ENCODE results near the gene DLG2.

DLG2 gene

GRCh38 chr11:84024266-84024665 lies 1602.9 kb downstream of the DLG2 start:
- DNase-seq: no peak

GRCh38 chr11:84022695-84023094 lies 1604.4 kb downstream of the DLG2 start:
- DNase-seq: no peak

GRCh38 chr11:84022201-84022600 lies 1604.9 kb downstream of the DLG2 start:
- DNase-seq: no peak

- DNase-seq: no peak
These were observed 1605.9 kb downstream of the DLG2 start for GRCh38 chr11:84021291-84021690.

- peak; percentile 47 for DNase-seq
These were observed 1607.5 kb downstream of the DLG2 start for GRCh38 chr11:84019571-84020194.

GRCh38 chr11:84014539-84014938 lies 1612.6 kb downstream of the DLG2 start:
- no peak for DNase-seq

- DNase-seq: no peak
These were observed 1614.8 kb downstream of the DLG2 start for GRCh38 chr11:84012171-84012826.

- DNase-seq: no peak
These were observed 1624.0 kb downstream of the DLG2 start for GRCh38 chr11:84003181-84003580.

- DNase-seq: no peak
These were observed 1628.2 kb downstream of the DLG2 start for GRCh38 chr11:83998921-83999320.

- DNase-seq: no peak
These were observed 1636.9 kb downstream of the DLG2 start for GRCh38 chr11:83990160-83990733.

- DNase-seq: no peak
These were observed 1644.3 kb downstream of the DLG2 start for GRCh38 chr11:83982825-83983224.

- DNase-seq: no peak
These were observed 1647.6 kb downstream of the DLG2 start for GRCh38 chr11:83979593-83979992.

GRCh38 chr11:83978942-83979341 lies 1648.2 kb downstream of the DLG2 start:
- DNase-seq: no peak

GRCh38 chr11:83976086-83976485 lies 1651.1 kb downstream of the DLG2 start:
- no peak for DNase-seq

- DNase-seq: no peak
These were observed 1654.6 kb downstream of the DLG2 start for GRCh38 chr11:83972536-83972935.

- DNase-seq: no peak
These were observed 1656.1 kb downstream of the DLG2 start for GRCh38 chr11:83971063-83971462.

GRCh38 chr11:83970061-83970671 lies 1657.0 kb downstream of the DLG2 start:
- no peak for DNase-seq

- no peak for DNase-seq
These were observed 1669.9 kb downstream of the DLG2 start for GRCh38 chr11:83957038-83957900.

- DNase-seq: no peak
These were observed 1670.9 kb downstream of the DLG2 start for GRCh38 chr11:83956119-83956697.

GRCh38 chr11:83954780-83955179 lies 1672.4 kb downstream of the DLG2 start:
- DNase-seq: no peak

- no peak for DNase-seq
These were observed 1675.6 kb downstream of the DLG2 start for GRCh38 chr11:83951521-83951920.

- no peak for DNase-seq
These were observed 1678.9 kb downstream of the DLG2 start for GRCh38 chr11:83948200-83948599.

GRCh38 chr11:83945976-83946375 lies 1681.2 kb downstream of the DLG2 start:
- no peak for DNase-seq
